HG03060 (cell line): ENCODE data around the gene CD79B.

ENCODE experiments used
- ATAC-seq: cut with Tn5 transposase; IDR thresholded peaks from one replicate; pipeline ENCODE4 v1.9.1; 2021; ENCODE audit warnings: low read depth, moderate number of reproducible peaks; ENCODE audit not compliant: unreplicated experiment

CD79B gene

GRCh38 chr17:63954402-63955063, 22.4 kb upstream of the CD79B start:
- ATAC-seq: no peak

- ATAC-seq: no peak
Observed at GRCh38 chr17:63950940-63951907, 19.1 kb upstream of the CD79B start.

- ATAC-seq: no peak
Observed at GRCh38 chr17:63949576-63950250, 17.6 kb upstream of the CD79B start.

- no peak for ATAC-seq
Observed at GRCh38 chr17:63948521-63948920, 16.4 kb upstream of the CD79B start.

- no peak for ATAC-seq
Observed at GRCh38 chr17:63947711-63948330, 15.7 kb upstream of the CD79B start.

- ATAC-seq: no peak
Observed at GRCh38 chr17:63946440-63947363, 14.6 kb upstream of the CD79B start.

- no peak for ATAC-seq
Observed at GRCh38 chr17:63945784-63946439, 13.8 kb upstream of the CD79B start.

- ATAC-seq: no peak
Observed at GRCh38 chr17:63944736-63945499, 12.8 kb upstream of the CD79B start.

GRCh38 chr17:63943745-63944144, 11.6 kb upstream of the CD79B start:
- no peak for ATAC-seq

- no peak for ATAC-seq
Observed at GRCh38 chr17:63942309-63942985, 10.3 kb upstream of the CD79B start.

- ATAC-seq: no peak
Observed at GRCh38 chr17:63941751-63942150, 9.6 kb upstream of the CD79B start.

- ATAC-seq: no peak
Observed at GRCh38 chr17:63941162-63941561, 9.0 kb upstream of the CD79B start.

GRCh38 chr17:63940584-63940983, 8.5 kb upstream of the CD79B start:
- no peak for ATAC-seq

GRCh38 chr17:63939884-63940283, 7.8 kb upstream of the CD79B start:
- no peak for ATAC-seq

- ATAC-seq: no peak
Observed at GRCh38 chr17:63939401-63939800, 7.3 kb upstream of the CD79B start.

- no peak for ATAC-seq
Observed at GRCh38 chr17:63937920-63938319, 5.8 kb upstream of the CD79B start.

GRCh38 chr17:63937319-63937718, 5.2 kb upstream of the CD79B start:
- no peak for ATAC-seq
